ENCODE results near the gene ZDHHC13.
A peak's percentile ranks its signal among the peaks of the same experiment; 100 is the strongest.

ZDHHC13 gene

DNA sequence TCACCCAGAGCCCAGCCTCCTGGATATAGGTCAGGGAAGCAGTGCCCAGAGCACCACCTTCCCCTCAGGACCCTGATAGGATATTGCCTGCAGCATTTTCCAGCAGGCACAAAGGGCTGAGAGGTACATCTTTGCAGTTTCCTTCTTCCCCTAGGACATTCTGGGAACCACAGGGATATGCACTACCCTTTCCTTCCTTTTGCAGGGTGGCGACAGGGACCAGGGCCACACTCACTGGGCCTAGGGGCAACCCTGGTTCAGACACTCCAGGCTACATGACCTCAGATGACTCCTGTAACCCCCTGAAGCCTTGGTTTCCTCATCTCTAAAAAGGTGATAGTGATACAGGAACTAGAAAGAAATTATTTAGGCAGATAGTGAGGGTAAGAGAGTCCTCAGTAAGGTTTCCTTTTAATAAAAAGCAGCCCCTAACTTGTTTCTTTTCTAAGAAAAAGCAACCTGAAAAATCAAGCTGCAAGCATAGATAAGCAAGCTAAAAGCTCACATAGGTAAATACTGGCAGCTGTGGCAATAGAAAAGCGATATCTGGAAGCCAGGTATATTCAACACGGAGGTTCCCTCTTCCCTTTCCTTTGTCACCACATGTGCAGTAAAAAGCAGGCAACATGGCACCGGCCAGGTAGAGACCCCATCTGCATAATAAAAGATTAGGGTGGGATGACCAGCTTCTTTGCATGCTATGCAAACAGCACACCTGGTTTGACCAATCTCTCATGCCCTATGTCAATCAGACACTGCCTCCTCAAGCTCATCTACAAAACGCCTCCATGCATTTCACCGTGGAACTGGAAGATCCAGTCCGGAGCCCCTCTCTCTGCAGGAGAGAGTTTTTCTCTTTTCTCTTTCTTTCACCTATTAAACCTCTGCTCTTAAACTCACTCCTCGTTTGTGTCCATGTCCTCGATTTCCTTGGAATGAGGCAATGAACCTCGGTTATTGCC, 43.2 kb upstream of the ZDHHC13 start:
- Histone ChIP-seq H3K36me3 (ENCODE audit: insufficient read depth) (no peaks in the 10 kb centered on the region), H3K27me3 (ENCODE audit: insufficient read depth, low read depth) (no peaks in the 10 kb centered on the region), H3K4me3 (IDR thresholded peaks at IDR 0.05; ENCODE audit: insufficient read depth, low read depth, low read length) (no peak overlapping the region), H3K27ac (no peak overlapping the region), H3K79me2 (ENCODE audit: insufficient read depth, low read depth) (no peaks in the 10 kb centered on the region), H3K4me2 (no peak overlapping the region), H2AFZ (ENCODE audit: low read depth) (no peak overlapping the region), H3K9ac (no peak overlapping the region), H4K20me1 (ENCODE audit: insufficient read depth) (no peaks in the 10 kb centered on the region), H3K4me1 (ENCODE audit: low read depth, poor library complexity, severe bottlenecking) (peaks cover 4% of the 10 kb centered on the region)
- TF ChIP-seq CTCF (conservative IDR thresholded peaks at IDR 0.05; ENCODE audit: low read depth, low read length): no peak

DNA sequence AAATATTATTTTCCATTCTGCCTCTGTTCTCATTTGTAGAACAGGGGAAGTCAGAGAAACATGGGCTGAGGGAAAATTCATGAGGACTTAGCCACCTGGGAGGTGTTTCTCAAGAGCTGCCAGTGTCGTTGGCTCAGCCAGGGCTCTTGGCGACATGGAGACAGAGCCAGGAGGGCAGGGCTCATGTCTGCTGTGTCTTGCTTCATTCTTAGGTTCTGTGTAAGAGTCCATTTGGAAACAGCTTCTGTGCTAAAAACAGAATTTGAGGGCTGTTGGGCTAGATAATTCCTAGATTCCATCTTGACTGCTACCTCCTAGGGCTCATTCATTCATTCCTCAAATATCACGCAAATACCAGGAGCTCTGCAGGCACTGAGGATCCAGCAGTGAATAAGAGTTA, 41.3 kb upstream of the ZDHHC13 start:
- Histone ChIP-seq H3K27ac (no peak overlapping the region), H3K4me3 (IDR thresholded peaks at IDR 0.05; ENCODE audit: insufficient read depth, low read depth, low read length) (no peak overlapping the region), H3K4me1 (ENCODE audit: low read depth, poor library complexity, severe bottlenecking) (peaks cover 4% of the 10 kb centered on the region), H2AFZ (ENCODE audit: low read depth) (no peak overlapping the region), H4K20me1 (ENCODE audit: insufficient read depth) (no peaks in the 10 kb centered on the region), H3K27me3 (ENCODE audit: insufficient read depth, low read depth) (no peaks in the 10 kb centered on the region), H3K4me2 (no peak overlapping the region), H3K36me3 (ENCODE audit: insufficient read depth) (no peaks in the 10 kb centered on the region), H3K9ac (no peak overlapping the region), H3K79me2 (ENCODE audit: insufficient read depth, low read depth) (no peaks in the 10 kb centered on the region)
- no peak for TF ChIP-seq CTCF (conservative IDR thresholded peaks at IDR 0.05; ENCODE audit: low read depth, low read length)

- no peak overlapping the region for H3K9ac ChIP-seq
- no peaks in the 10 kb centered on the region for H4K20me1 ChIP-seq (ENCODE audit: insufficient read depth)
- H2AFZ ChIP-seq (ENCODE audit: low read depth): peak overlapping the region; percentile 23
- no peaks in the 10 kb centered on the region for H3K27me3 ChIP-seq (ENCODE audit: insufficient read depth, low read depth)
- H3K79me2 ChIP-seq (ENCODE audit: insufficient read depth, low read depth): no peaks in the 10 kb centered on the region
- H3K27ac ChIP-seq: no peak overlapping the region
- H3K36me3 ChIP-seq (ENCODE audit: insufficient read depth): no peaks in the 10 kb centered on the region
- H3K4me3 ChIP-seq (IDR thresholded peaks at IDR 0.05; ENCODE audit: insufficient read depth, low read depth, low read length): no peak overlapping the region
- H3K4me1 ChIP-seq (ENCODE audit: low read depth, poor library complexity, severe bottlenecking): no peaks in the 10 kb centered on the region
- peak; percentile 98 for TF ChIP-seq CTCF (conservative IDR thresholded peaks at IDR 0.05; ENCODE audit: low read depth, low read length)
- H3K4me2 ChIP-seq: no peak overlapping the region
Measured at GRCh38 chr11:19076744-19077589, 40.0 kb upstream of the ZDHHC13 start.

DNA sequence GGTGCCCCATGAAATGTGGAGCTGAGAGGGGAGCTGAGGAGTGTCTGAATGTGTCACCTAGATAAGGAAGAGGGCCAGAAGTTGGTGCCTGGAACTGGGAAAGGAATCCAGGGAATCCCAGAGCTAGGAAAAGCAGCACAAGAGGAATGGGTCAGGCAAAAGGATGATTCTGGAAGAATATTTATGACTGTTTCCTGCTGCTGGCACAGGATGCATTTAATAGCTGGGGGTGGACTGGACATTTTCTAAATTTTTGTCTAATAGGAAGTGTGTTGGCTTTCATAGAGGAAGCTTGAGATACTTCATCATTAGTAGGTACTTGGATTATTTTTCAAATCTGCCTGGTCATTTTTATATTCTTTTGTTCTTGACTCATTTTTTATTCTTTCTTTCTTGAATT, 39.0 kb upstream of the ZDHHC13 start:
- no peak overlapping the region for H3K9ac ChIP-seq
- H3K4me2 ChIP-seq: no peak overlapping the region
- no peaks in the 10 kb centered on the region for H3K27me3 ChIP-seq (ENCODE audit: insufficient read depth, low read depth)
- no peaks in the 10 kb centered on the region for H4K20me1 ChIP-seq (ENCODE audit: insufficient read depth)
- no peak for TF ChIP-seq CTCF (conservative IDR thresholded peaks at IDR 0.05; ENCODE audit: low read depth, low read length)
- H2AFZ ChIP-seq (ENCODE audit: low read depth): no peak overlapping the region
- H3K27ac ChIP-seq: no peak overlapping the region
- H3K36me3 ChIP-seq (ENCODE audit: insufficient read depth): no peaks in the 10 kb centered on the region
- no peak overlapping the region for H3K4me3 ChIP-seq (IDR thresholded peaks at IDR 0.05; ENCODE audit: insufficient read depth, low read depth, low read length)
- no peaks in the 10 kb centered on the region for H3K79me2 ChIP-seq (ENCODE audit: insufficient read depth, low read depth)
- H3K4me1 ChIP-seq (ENCODE audit: low read depth, poor library complexity, severe bottlenecking): no peaks in the 10 kb centered on the region
